Peyer's patch (tissue), 4 donors: ENCODE measurements around the gene CD300H. TPM values are rescaled to one million over a fixed set of nuclear protein-coding genes. Genes with fewer than 3 reads are reported as not detected.
"Not testable (repeated sequence)": the region's sequence is repeated elsewhere in the genome, so short reads cannot be mapped to it uniquely, and the experiment has no call there.

Source experiments
- DNase-seq, 3 donors: peaks; one replicate each; pipeline ENCODE4 v3.0.0-alpha.2; 2017 to 2019
- H3K27ac ChIP-seq, 4 donors: fragments of 200-600 bp; sonication (generic); one replicate each; pipeline ENCODE4 v1.5.1; 2016 to 2019
- H3K27me3 ChIP-seq, 2 donors: fragments of 200-600 bp; sonication (generic); one replicate each; pipeline ENCODE4 v1.5.1; 2019
- H3K36me3 ChIP-seq, 3 donors: fragments of 200-600 bp; sonication (generic); one replicate each; pipeline ENCODE4 v1.5.1; 2016 to 2019
- H3K4me1 ChIP-seq, 4 donors: fragments of 200-600 bp; sonication (generic); one replicate each; pipeline ENCODE4 v1.5.1; 2016 to 2019
- H3K4me3 ChIP-seq, 4 donors: fragments of 200-600 bp; sonication (generic); 1 replicate in 3 of 4; 2 replicates in 1 of 4; pipeline ENCODE4 v1.5.1; 2016 to 2019; ENCODE audit warnings: mild to moderate bottlenecking in 1 of 4
- H3K9me3 ChIP-seq, 4 donors: fragments of 200-600 bp; sonication (generic); one replicate each; pipeline ENCODE4 v1.5.1; 2016 to 2019; ENCODE audit warnings: mild to moderate bottlenecking in 1 of 4
- CTCF ChIP-seq, 6 experiments: fragments of 450-650 bp in 4 of 6; fragments of 200-600 bp in 2 of 6; sonication (generic) in 1 of 6; IDR thresholded peaks; one replicate each; pipeline ENCODE4 v1.5.1; 2017 to 2019; ENCODE audit warnings: antibody characterized with exemption in 6 of 6, mild to moderate bottlenecking in 3 of 6, moderate library complexity in 1 of 6
- POLR2A ChIP-seq, 2 donors: fragments of 450-650 bp; IDR thresholded peaks; one replicate each; pipeline ENCODE4 v1.5.1; 2017; ENCODE audit warnings: antibody characterized with exemption in 2 of 2, mild to moderate bottlenecking in 2 of 2, moderate library complexity in 2 of 2
- total RNA-seq, 4 donors: library from RNA; depleted of rRNA; stranded (reverse); fragments of >200 nt; gene quantifications; one replicate each; pipeline ENCODE4 v1.1.0, GENCODE V29; 2016

The CD300H gene
- total RNA-seq, 4 donors from 2014 or later = not detected

GRCh38 chr17:74582633-74583032 lies 15.3 kb upstream of the CD300H start:
- TF ChIP-seq POLR2A (IDR thresholded peaks at IDR 0.05) = no peak
- TF ChIP-seq CTCF (IDR thresholded peaks at IDR 0.05) = no peak
- Histone ChIP-seq H3K4me1 (no peaks in the 10 kb centered on the region), H3K4me3 (no peak overlapping the region), H3K27me3 (no peaks in the 10 kb centered on the region), H3K9me3 (no peaks in the 10 kb centered on the region), H3K36me3 (no peaks in the 10 kb centered on the region), H3K27ac (no peak overlapping the region)
- no peak for DNase-seq

- no peak overlapping the region for H3K27ac ChIP-seq
- no peak overlapping the region for H3K4me3 ChIP-seq
- H3K27me3 ChIP-seq = no peaks in the 10 kb centered on the region
- H3K9me3 ChIP-seq = no peaks in the 10 kb centered on the region
- H3K36me3 ChIP-seq = no peaks in the 10 kb centered on the region
- no peak for DNase-seq
- H3K4me1 ChIP-seq = no peaks in the 10 kb centered on the region
- TF ChIP-seq CTCF (IDR thresholded peaks at IDR 0.05) (no peak), POLR2A (IDR thresholded peaks at IDR 0.05) (no peak)
Observed at GRCh38 chr17:74579900-74580299, 12.6 kb upstream of the CD300H start.

- no peak for DNase-seq
- Histone ChIP-seq H3K4me1 (no peaks in the 10 kb centered on the region), H3K36me3 (no peaks in the 10 kb centered on the region), H3K4me3 (no peak overlapping the region), H3K27ac (no peak overlapping the region), H3K27me3 (no peaks in the 10 kb centered on the region), H3K9me3 (no peaks in the 10 kb centered on the region)
- TF ChIP-seq CTCF (IDR thresholded peaks at IDR 0.05) (no peak), POLR2A (IDR thresholded peaks at IDR 0.05) (no peak)
Observed at GRCh38 chr17:74578979-74579378, 11.7 kb upstream of the CD300H start.

GRCh38 chr17:74574489-74575142 lies 7.3 kb upstream of the CD300H start:
- H3K9me3 ChIP-seq = no peaks in the 10 kb centered on the region
- no peak overlapping the region for H3K27ac ChIP-seq
- H3K36me3 ChIP-seq = no peaks in the 10 kb centered on the region
- H3K27me3 ChIP-seq = no peaks in the 10 kb centered on the region
- DNase-seq = no peak
- TF ChIP-seq POLR2A (IDR thresholded peaks at IDR 0.05) (no peak), CTCF (IDR thresholded peaks at IDR 0.05) (no peak)
- no peaks in the 10 kb centered on the region for H3K4me1 ChIP-seq
- H3K4me3 ChIP-seq = no peak overlapping the region

- not testable (repeated sequence) for H3K27me3 ChIP-seq, H3K36me3 ChIP-seq
Observed at GRCh38 chr17:74573635-74574034, 6.3 kb upstream of the CD300H start.

GRCh38 chr17:74573169-74573568 lies 5.9 kb upstream of the CD300H start:
- no peak for DNase-seq
- TF ChIP-seq CTCF (IDR thresholded peaks at IDR 0.05) (no peak), POLR2A (IDR thresholded peaks at IDR 0.05) (no peak)
- Histone ChIP-seq H3K4me3 (no peak overlapping the region), H3K27me3 (no peaks in the 10 kb centered on the region), H3K27ac (no peak overlapping the region), H3K9me3 (no peaks in the 10 kb centered on the region), H3K36me3 (no peaks in the 10 kb centered on the region), H3K4me1 (no peaks in the 10 kb centered on the region)

More at GRCh38 chr17:74573635-74574034, 6.3 kb upstream of the CD300H start:
- DNase-seq, H3K4me3 ChIP-seq, H3K9me3 ChIP-seq, H3K4me1 ChIP-seq, H3K27ac ChIP-seq: not testable (repeated sequence)
